SJCRH30 (cell line): ENCODE data around the gene KIF17. TPM values are rescaled to one million over a fixed set of nuclear protein-coding genes. Genes with fewer than 3 reads are reported as not detected.
"Not testable (repeated sequence)": the region's sequence is repeated elsewhere in the genome, so short reads cannot be mapped to it uniquely, and the experiment has no call there.

ENCODE experiments used
- DNase-seq, 2 experiments: peaks; one replicate each; pipeline ENCODE4 v3.0.0-alpha.2; 2015 to 2020
- H3K27ac ChIP-seq: fragments of 250-450 bp; sonication (Bioruptor Pico); 2 replicates; pipeline ENCODE4 v1.5.1; 2020; ENCODE audit warnings: mild to moderate bottlenecking, moderate library complexity
- H3K27me3 ChIP-seq: fragments of 250-450 bp; sonication (Bioruptor Pico); 2 replicates; pipeline ENCODE4 v1.5.1; 2020; ENCODE audit warnings: mild to moderate bottlenecking, moderate library complexity
- H3K36me3 ChIP-seq: fragments of 250-450 bp; sonication (Bioruptor Pico); 2 replicates; pipeline ENCODE4 v1.5.1; 2020; ENCODE audit warnings: mild to moderate bottlenecking, moderate library complexity
- H3K4me1 ChIP-seq: fragments of 250-450 bp; sonication (Bioruptor Pico); 2 replicates; pipeline ENCODE4 v1.5.1; 2020; ENCODE audit warnings: mild to moderate bottlenecking, moderate library complexity
- H3K4me3 ChIP-seq: fragments of 250-450 bp; sonication (Bioruptor Pico); 2 replicates; pipeline ENCODE4 v1.5.1; 2020; ENCODE audit warnings: mild to moderate bottlenecking, moderate library complexity
- H3K9me3 ChIP-seq: fragments of 250-450 bp; sonication (Bioruptor Pico); replicated peaks from 2 replicates; pipeline ENCODE4 v1.5.1; 2020; ENCODE audit warnings: mild to moderate bottlenecking, moderate library complexity
- total RNA-seq: library from RNA; depleted of rRNA; stranded (reverse); fragments of >200 nt; shearing (Covaris generic); gene quantifications from 2 replicates; pipeline ENCODE4 v1.2.3, GENCODE V29; 2014

Gene KIF17
- total RNA-seq, 1 experiment from 2014 or later: 0.06 TPM

DNA sequence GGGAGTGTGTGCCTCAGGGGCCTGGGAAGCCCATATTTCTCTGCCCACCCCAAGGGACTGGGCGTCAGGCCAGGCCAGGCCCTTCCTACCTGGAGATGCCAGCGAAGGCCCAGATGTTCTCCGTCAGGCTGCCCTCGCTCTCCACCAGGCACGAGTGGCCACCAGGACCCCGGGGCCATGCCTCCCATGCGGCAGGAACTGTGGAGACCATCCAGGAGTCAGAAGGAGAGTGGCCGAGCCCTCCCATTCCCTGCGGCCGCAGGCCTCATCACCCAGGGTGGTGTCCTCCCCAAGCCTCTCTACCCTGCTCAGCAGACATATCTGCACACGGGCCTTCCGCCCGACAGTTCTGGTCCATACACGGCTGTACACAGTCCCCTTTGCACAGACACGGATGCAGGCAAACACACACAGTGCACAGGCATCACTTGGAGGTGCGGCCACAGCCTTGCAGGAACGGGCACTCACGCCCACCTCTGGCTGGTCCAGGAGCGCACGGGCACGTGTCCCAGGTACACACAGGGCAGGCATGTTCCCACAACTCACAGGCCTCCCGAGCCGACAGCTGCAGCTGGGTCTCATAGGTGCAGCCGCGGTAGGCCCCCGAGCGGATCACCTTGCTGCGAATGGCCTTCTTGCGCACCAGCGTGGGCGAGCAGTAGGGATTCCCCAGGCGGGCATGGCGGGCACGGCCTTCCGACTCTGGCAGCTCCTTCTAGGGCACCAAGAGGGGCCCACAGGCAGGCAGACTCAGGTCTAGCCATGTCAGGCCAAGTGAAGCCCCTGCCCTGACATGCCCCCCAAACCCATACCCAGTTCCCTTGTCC lies 5.9 kb upstream of the KIF17 start:
- Histone ChIP-seq H3K27ac (no peak overlapping the region), H3K4me3 (no peak overlapping the region), H3K4me1 (no peaks in the 10 kb centered on the region), H3K36me3 (no peaks in the 10 kb centered on the region), H3K27me3 (no peaks in the 10 kb centered on the region), H3K9me3 (no peaks in the 10 kb centered on the region)
- DNase-seq: no peak

DNA sequence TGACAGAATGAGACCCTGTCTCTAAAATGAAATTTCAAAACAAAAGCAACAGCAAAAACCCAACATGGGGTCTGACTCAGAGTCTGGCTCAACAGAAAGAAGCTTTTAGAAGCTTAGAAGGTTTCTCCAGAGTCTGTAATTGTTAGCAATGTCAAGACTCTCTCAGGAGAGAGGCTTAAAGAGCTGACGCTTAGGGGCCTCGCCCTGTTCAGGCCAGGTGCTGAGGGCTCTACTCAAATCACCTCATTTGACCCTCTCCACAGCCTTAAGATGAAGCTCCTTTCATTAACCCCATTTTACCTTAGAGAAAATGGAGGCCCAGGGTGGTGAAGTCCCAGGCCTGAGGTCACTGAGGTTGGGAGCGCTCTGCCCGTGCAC lies 5.3 kb upstream of the KIF17 start:
- H3K36me3 ChIP-seq: no peaks in the 10 kb centered on the region

DNA sequence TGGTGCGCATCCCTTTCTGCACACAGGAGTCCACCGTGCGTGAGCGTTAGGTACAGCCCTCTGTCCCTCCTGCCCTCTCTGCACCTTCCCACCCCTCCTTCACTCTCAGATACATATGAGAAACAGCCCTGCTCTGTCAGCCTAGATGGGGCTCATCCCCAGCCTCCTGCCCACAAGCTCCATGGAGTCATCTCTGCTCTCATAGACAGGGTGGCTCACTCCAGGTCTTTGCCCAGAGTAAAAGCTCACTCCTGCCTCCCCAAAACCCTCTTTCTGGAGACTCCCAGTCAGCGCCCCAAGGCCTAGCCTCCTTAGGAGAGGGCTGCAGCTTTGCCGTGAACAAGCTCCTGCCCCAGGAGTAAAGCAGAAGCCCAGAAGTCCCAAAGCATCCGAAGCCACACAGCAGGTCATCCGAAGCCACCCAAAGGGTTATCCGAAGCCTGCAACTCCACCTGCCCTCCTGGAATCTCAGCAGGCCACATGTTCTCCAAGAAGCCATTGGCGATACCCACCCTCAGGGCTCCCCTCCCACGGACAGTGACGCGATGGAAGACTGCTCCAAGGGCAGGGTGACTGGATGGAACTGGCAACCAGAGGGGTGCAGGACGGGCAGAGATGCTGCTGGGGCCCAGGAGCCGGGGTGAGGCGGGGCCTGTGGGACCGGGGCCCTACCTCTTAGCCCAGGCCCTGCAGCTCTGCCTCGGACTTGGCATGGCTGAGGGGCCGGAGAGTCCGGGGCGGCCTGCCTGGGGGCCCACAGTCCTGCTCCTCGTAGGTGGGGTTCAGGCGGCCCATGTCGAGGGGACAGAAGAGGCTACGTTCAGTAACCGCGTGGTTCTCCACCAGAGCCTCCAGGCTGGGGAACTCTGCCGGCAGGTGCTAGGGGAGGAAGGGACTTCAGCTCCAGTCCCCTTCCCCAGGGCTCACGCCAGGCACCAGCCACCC lies 3.6 kb upstream of the KIF17 start:
- Histone ChIP-seq H3K4me1 (no peaks in the 10 kb centered on the region), H3K9me3 (no peaks in the 10 kb centered on the region), H3K4me3 (no peak overlapping the region), H3K27me3 (no peaks in the 10 kb centered on the region), H3K36me3 (no peaks in the 10 kb centered on the region), H3K27ac (no peak overlapping the region)
- DNase-seq: no peak

More for the DNA sequence above, 5.3 kb upstream of the KIF17 start:
- no peak for DNase-seq
- Histone ChIP-seq H3K4me1 (no peaks in the 10 kb centered on the region), H3K9me3 (no peaks in the 10 kb centered on the region), H3K4me3 (no peak overlapping the region), H3K27me3 (no peaks in the 10 kb centered on the region), H3K27ac (no peak overlapping the region)

DNA sequence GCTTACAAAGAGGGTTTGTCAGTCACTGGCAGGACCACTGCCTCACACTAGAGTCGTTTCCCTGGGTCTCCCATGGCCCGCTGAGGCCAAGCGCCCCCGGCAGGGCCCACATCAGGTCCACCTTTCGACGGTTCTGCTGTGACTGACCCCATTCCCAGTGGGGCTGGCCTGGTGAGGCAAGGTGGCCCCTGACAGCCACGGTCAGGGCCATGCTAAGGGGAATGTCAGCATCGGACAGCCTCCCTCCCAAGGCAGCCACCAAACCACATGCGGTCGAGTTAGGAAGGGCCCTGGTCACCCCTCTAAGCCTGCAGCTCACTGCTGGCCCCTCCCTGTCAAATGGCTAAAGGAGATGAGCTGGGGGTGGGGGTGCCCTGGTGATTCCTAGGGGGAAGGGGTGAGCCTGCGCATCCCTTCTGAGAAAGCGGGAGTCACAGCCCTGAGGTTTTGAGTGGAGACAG lies 2.9 kb upstream of the KIF17 start:
- Histone ChIP-seq H3K27me3 (no peaks in the 10 kb centered on the region), H3K27ac (no peak overlapping the region), H3K36me3 (no peaks in the 10 kb centered on the region), H3K9me3 (no peaks in the 10 kb centered on the region), H3K4me3 (no peak overlapping the region), H3K4me1 (no peaks in the 10 kb centered on the region)
- no peak for DNase-seq

DNA sequence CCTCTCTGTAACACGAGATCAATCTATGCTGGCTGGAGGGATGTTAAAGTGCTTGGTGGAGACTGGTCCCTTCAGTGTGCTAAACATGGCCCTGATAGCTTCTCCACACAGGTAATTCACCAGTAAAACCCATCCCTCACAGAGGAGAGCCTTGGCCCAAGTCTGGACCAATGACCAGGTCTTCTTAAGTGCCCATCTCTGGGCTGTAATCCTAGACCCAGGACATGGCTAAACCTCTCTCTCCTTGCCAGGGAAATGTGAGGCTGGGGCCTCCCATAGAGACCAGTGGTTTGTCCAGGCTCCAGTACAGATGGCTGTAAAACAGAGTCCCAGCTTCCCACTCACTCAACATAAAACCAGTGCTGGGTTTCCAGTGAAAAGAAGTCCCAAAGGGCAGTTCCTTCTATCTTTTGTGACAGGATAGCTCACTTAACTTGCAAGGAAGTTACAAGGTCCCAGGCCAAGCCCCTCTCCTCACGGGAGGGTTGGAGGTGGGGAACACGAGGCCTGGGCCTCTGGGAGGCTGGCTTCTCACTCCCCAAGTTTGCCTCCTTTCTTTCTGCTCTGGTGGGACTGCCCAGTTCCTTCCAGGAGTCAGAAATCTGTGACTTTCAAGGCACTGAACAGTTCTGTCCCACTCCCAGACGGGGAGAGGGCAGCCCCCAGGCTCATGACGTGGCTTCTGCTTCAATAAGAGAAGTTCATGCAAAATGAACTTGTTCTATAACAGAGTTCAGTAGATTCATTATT lies 2.2 kb upstream of the KIF17 start:
- no peaks in the 10 kb centered on the region for H3K36me3 ChIP-seq
- H3K9me3 ChIP-seq: no peaks in the 10 kb centered on the region
- no peak overlapping the region for H3K27ac ChIP-seq
- H3K4me1 ChIP-seq: no peaks in the 10 kb centered on the region
- no peak for DNase-seq
- H3K4me3 ChIP-seq: no peak overlapping the region
- no peaks in the 10 kb centered on the region for H3K27me3 ChIP-seq

- Histone ChIP-seq H3K4me3 (no peak overlapping the region), H3K27ac (no peak overlapping the region), H3K36me3 (no peaks in the 10 kb centered on the region), H3K27me3 (no peaks in the 10 kb centered on the region), H3K4me1 (no peaks in the 10 kb centered on the region), H3K9me3 (no peaks in the 10 kb centered on the region)
- DNase-seq: no peak
Measured at GRCh38 chr1:20719261-20719660, 1.5 kb upstream of the KIF17 start.

DNA sequence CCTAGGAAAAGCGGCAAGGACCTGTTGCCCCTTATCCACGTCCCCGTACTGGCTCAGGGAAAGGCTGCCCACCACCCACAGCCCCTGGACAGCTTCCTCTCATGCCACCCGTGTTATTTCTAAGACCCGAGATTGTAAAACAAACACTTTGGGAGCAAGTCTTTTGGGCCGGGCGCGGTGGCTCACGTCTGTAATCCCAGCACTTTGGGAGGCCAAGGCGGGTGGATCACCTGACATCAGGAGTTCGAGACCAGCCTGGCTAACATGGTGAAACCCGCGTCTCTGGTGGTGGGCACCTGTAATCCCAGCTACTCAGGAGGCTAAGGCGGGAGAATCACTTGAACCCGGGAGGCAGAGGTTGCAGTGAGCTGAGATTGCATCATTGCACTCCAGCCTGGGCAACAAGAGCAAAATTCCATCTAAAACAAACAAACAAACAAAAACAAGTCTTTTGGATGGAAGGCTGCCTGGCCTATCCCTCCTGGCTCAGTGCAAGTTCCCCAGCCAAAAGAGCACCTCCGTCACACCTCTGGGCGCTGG lies 606 bp upstream of the KIF17 start:
- H3K27ac ChIP-seq, DNase-seq, H3K27me3 ChIP-seq, H3K9me3 ChIP-seq, H3K36me3 ChIP-seq, H3K4me3 ChIP-seq, H3K4me1 ChIP-seq: not testable (repeated sequence)

DNA sequence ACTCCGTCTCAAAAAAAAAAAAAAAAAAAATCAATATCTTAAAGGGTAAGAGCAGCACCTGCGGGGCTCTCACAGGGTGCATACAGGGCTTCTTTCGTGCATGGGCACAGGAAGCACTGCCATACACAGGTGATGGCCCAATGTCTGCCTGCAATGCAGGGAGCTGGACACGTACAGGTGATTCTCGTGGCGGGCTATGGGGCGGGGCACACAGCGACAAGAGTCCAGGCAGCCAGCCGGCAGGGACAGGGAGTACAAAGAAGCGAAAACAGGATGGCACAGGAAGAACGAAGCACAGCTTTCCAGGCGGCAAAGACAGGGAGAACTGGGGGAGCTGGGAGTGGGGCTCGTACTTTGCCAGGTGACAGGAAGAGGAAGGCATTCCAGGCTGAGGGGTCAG lies 1.6 kb downstream of the KIF17 start:
- H3K36me3 ChIP-seq: no peaks in the 10 kb centered on the region
- DNase-seq: no peak
- no peak overlapping the region for H3K27ac ChIP-seq
- H3K4me3 ChIP-seq: no peak overlapping the region
- H3K9me3 ChIP-seq: no peaks in the 10 kb centered on the region
- H3K27me3 ChIP-seq: no peaks in the 10 kb centered on the region
- H3K4me1 ChIP-seq: peaks cover 5% of the 10 kb centered on the region

DNA sequence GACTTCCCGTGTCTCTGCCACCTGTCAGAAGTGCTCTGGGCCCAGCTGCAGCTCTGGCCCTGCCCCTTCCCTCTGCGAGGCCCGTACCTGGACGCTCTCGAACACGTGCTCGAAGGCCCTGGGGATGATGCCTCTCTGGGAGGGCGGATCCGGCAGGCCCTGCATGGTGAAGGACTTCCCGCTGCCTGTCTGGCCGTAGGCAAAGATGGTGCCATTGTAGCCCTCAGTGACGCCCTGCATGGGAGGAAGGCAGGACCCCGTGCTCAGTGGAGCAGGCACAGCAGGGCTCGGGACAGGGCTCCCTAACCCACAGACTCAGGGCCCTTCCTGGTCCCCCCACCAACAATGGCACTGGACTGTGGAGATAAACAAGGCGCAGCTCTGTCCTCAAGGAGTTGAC lies 2.4 kb downstream of the KIF17 start:
- Histone ChIP-seq H3K4me3 (no peak overlapping the region), H3K36me3 (no peaks in the 10 kb centered on the region), H3K27ac (no peak overlapping the region), H3K27me3 (no peaks in the 10 kb centered on the region), H3K9me3 (no peaks in the 10 kb centered on the region), H3K4me1 (peaks cover 13% of the 10 kb centered on the region)
- no peak for DNase-seq

DNA sequence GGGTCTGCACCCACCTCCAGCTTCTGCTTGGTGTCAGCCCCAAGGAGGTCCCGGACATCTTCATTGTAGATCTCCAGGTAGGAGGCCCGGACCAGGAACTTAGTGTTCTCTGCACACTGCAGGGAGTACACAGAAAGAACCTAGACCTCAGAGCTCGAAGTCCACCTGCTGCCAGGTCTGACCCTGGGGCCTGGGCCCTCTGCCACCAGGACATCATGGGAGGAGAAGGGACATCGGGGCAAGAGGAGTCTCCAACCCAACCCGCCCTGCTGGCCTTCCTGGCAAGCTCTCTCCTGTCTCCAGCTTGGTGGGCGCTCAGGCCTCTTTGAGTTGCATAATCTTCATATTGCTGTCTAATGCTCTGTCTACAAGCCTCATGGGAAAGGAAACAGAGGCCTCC lies 4.4 kb downstream of the KIF17 start:
- no peaks in the 10 kb centered on the region for H3K9me3 ChIP-seq
- H3K4me1 ChIP-seq: peaks cover 25% of the 10 kb centered on the region
- no peaks in the 10 kb centered on the region for H3K27me3 ChIP-seq
- no peaks in the 10 kb centered on the region for H3K36me3 ChIP-seq
- DNase-seq: no peak
- H3K27ac ChIP-seq: no peak overlapping the region
- H3K4me3 ChIP-seq: no peak overlapping the region

GRCh38 chr1:20712215-20712577 lies 5.6 kb downstream of the KIF17 start:
- H3K27ac ChIP-seq: peak overlapping the region; percentile 95
- H3K4me1 ChIP-seq: peaks cover 29% of the 10 kb centered on the region
- H3K36me3 ChIP-seq: no peaks in the 10 kb centered on the region
- no peak overlapping the region for H3K4me3 ChIP-seq
- DNase-seq: no peak
- H3K27me3 ChIP-seq: no peaks in the 10 kb centered on the region
- no peaks in the 10 kb centered on the region for H3K9me3 ChIP-seq

GRCh38 chr1:20711285-20712214 lies 6.3 kb downstream of the KIF17 start:
- H3K27ac ChIP-seq: peak overlapping the region; percentile 95
- H3K4me1 ChIP-seq: peaks cover 29% of the 10 kb centered on the region
- peak overlapping the region; percentile 10 for H3K4me3 ChIP-seq
- H3K9me3 ChIP-seq: no peaks in the 10 kb centered on the region
- no peaks in the 10 kb centered on the region for H3K27me3 ChIP-seq
- no peaks in the 10 kb centered on the region for H3K36me3 ChIP-seq
- DNase-seq: peak; percentile 96 to 98

DNA sequence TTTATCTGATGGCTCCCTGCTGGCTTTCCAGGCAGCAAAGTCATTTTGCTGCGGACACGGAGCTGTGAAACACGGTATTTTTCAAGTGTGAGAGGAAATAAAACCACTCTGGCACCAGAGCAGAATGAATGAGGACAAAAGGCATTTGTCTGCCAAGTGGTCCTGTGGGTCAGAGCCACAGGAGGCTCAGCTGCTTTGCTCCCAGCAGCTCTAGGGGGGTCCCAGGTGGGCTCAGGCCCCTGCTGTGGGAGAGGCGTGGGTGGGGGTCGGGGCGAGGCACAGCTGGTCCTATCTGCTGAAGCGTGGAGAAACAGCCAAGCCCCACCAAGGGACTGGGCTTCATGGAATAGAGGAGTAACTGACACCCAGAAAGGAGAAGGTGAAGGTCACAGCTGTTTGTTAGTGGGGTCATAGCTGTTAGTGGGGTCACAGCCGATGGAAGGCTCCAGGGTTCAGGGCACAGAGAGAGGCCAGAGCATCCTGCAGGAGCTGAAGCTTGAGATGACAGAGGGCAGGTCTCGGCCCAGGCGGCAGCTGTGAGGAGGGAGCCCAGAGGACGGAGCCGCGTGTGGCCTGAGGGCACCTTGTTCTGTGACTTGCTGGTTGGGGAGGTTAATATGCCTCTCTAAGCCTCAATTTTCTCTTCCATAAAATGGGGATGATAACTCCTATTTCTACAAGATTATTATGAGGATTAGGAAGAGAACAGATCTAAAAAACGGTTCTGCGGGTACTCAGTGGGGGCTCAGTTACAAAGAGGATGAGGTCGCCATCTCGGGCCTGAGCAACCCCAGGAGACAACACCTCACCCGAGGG lies 7.1 kb downstream of the KIF17 start:
- Histone ChIP-seq H3K9me3 (no peaks in the 10 kb centered on the region), H3K4me3 (peak overlapping the region; percentile 10), H3K27ac (peak overlapping the region; percentile 95), H3K36me3 (no peaks in the 10 kb centered on the region), H3K27me3 (no peaks in the 10 kb centered on the region), H3K4me1 (peaks cover 29% of the 10 kb centered on the region)
- DNase-seq: peak; percentile 93 to 94
